Left lobe of liver (tissue), 2 donors: ENCODE data around the gene HSD17B7. TPM values are rescaled to one million over a fixed set of nuclear protein-coding genes. Genes with fewer than 3 reads are reported as not detected.
"Not testable (repeated sequence)": the region's sequence is repeated elsewhere in the genome, so short reads cannot be mapped to it uniquely, and the experiment has no call there.

Experiments
- ATAC-seq: fragments of 200-7000 bp; cut with Tn5 transposase; one replicate; pipeline ENCODE4 v1.9.1; 2020; ENCODE audit warnings: mild to moderate bottlenecking, moderate library complexity
- DNase-seq: peaks from one replicate; pipeline ENCODE4 v3.0.0-alpha.2; 2020; ENCODE audit warnings: low spot score
- total RNA-seq: library from RNA; stranded (reverse); gene quantifications from one replicate; pipeline ENCODE4 v1.2.1, GENCODE V29; 2021
- donor health status: DM: no; HTN: no; CAD: no; lungs with moderate emphysema.
- donor health status: DM: no; HTN: yes; CAD: no.

Gene HSD17B7
- total RNA-seq, 1 donor from 2014 or later: 14.6 TPM

DNA sequence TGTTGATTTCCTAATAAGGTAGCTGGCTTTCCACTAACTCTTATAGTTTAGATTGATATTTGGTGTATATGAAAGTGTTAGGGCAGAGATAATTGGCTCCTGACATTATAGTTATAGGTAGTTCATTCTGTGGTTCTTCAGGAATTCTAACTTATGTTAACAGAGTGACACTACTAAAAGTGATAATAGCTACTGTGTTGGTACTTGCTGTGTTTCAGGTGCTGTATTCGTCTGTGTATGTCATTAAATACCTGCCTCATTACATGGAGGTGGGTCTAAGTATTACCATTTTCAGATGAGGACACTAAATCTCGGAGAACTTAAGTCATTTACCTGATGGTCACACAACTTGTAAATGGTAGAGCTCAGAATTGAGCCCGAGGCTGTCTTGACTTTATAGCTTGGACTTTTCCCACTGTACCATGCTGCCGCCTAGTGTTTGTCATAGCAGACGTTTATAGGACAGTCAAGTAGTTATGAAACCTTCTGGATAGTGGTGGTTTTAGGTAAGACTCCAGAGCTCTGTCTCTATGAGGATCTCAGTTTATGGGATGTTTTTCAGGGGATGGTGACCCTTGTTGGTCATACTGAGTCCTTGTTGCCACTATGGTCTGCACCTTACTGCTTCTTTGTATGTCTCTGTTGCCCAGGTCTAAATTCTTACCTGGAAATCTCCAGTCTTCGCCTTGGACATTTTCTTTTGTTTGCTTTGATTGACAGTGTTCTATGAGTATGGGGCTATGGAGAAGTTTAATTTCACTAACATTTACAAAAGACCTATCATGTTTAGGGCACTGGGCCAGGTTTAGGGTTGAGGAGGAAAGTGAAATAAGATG, 9.7 kb downstream of the HSD17B7 start:
- ATAC-seq (peak; percentile 97), DNase-seq (peak; percentile 72)

DNA sequence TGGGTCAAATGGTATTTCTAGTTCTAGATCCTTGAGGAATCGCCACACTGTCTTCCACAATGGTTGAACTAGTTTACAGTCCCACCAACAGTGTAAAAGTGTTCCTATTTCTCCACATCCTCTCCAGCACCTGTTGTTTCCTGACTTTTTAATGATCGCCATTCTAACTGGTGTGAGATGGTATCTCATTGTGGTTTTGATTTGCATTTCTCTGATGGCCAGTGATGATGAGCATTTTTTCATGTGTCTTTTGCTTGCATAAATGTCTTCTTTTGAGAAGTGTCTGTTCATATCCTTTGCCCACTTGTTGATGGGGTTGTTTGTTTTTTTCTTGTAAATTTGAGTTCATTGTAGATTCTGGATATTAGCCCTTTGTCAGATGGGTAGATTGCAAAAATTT, 17.0 kb downstream of the HSD17B7 start:
- DNase-seq, ATAC-seq: not testable (repeated sequence)

GRCh38 chr1:162812357-162812756, 21.9 kb downstream of the HSD17B7 start:
- DNase-seq, ATAC-seq: not testable (repeated sequence)

- ATAC-seq, DNase-seq: not testable (repeated sequence)
Measured at GRCh38 chr1:162818136-162818535, 27.6 kb downstream of the HSD17B7 start.

- ATAC-seq, DNase-seq: not testable (repeated sequence)
Measured at GRCh38 chr1:162818666-162819065, 28.2 kb downstream of the HSD17B7 start.

GRCh38 chr1:162822391-162823200, 32.1 kb downstream of the HSD17B7 start:
- DNase-seq (no peak), ATAC-seq (peak; percentile 68)

DNA sequence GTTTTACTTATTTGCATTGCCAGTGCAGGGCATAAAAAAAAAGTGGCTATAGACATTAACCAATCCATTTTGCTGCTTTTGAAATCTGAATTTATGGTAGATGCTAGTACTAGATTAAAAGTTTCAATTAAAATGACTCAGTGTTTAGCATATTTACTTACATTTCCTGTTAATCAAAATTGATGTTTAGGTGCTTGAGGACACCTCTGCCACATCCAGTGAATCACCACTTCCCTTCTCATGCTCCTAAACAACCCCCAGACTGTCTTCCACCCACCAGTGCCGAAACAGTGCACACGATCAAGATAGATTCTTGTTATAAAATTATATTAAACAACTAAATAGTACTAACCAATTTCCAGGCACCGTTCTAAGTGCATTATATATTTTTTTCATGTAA, 32.7 kb downstream of the HSD17B7 start:
- DNase-seq: no peak
- ATAC-seq: no peak

DNA sequence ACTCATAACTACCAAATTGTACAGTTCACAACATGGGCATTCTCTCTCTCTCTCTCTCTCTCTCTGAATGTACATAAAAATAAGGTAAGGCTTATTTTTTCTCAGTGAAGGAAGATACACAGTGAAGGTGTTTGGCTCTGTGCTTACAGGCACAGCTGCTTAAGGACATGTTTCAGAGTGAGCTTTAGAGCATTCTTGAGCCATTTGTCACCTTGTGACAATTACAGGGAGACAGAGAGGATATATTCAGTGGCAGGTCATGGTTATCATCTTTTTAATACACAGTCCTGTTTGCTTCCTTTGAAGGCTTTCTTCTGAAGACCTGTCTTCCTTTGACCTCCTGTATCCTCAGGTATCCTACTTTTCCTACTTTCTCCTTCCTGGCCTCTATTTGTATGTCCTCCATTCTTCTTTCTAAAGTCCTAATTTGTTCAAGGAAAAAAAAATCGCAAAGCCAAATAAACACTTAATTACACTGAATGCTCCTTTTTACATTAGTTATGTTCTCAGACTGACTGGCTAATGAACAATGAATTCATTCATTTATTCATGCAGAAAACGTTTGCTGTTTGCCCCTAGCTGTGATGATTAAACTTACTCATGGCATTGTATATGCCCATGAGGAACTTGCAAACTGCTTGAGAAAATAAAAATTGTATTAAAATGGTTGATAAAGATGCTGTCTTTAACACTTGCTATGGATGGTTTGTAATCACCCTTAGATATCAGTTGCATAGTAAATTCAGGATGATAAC, 33.4 kb downstream of the HSD17B7 start:
- DNase-seq (no peak), ATAC-seq (no peak)

GRCh38 chr1:162829268-162829667, 38.8 kb downstream of the HSD17B7 start:
- no peak for DNase-seq
- ATAC-seq: no peak

DNA sequence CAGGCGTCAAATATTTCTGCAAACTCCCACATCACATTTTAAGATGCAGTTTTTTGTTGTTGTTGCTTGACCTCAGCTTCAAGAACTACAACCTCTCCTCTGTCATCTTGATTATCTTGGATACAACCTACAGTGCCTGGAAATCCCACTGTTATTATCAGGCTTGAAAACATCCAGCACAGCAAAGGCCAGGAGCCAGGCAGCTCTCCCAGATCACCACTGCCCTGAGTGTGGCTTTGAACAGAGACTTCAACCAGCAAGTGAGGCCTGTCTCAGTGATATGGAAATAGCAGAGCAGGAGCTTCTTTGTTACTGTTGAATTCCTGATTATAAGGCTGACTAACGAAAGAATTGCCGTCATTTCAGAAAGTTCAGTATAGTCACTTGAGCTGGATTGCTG, 42.0 kb downstream of the HSD17B7 start:
- DNase-seq: no peak
- no peak for ATAC-seq

DNA sequence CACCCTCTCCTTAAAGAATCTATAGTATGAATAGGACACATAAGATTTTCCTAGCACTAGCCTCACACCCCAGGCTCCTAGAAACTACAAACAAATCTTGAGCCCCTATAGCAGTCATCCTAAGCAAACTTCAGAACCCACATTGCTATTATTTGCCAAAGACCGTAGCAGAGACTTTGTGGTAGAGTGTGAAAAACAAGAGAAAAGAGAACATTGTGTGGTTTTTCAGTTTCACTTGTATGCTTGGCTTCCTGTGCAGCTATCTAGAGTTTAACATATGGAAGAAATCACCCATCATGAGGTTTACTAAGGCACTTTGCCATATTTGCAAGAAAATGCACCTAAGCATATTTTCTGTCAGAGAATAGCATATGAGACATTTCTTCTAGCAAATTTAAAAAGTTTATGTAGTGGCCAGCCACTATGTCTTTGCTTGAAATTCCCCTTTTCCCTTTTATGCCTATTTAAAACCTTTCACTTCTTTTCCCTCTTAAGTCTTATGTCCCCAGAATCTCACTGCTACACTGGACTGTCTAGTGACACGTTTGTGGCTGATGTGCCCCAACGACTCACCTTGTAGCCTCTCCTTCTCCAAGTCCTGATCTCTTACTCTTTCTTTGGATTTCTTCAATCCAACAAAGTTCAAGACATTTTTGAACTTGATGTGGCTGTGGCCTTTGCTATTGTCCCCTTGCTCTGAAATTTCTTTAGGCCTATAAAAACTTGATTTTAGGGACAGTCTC, 44.8 kb downstream of the HSD17B7 start:
- ATAC-seq (no peak), DNase-seq (no peak)

DNA sequence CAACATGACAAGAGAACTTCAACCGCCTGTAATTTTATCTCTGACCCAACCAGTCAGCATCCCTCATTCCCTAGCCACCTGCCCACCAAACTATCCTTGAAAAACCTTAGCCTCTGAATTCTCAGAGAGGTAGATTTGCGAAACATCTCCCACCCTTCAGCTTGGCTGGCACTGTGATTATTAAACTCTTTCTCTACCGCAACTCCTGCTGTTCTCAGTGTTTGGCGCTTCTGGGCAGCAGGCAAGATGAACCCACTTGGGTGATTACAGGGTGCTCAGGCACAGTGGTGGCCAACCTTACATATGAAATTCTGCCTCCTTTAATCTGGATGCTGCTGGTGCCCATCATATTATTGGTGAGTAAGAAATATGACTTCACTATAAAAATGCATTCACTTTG, 48.4 kb downstream of the HSD17B7 start:
- ATAC-seq: no peak
- no peak for DNase-seq

- ATAC-seq (no peak), DNase-seq (no peak)
Measured at GRCh38 chr1:162840250-162840839, 49.8 kb downstream of the HSD17B7 start.

- ATAC-seq: no peak
- no peak for DNase-seq
Measured at GRCh38 chr1:162844153-162844552, 53.7 kb downstream of the HSD17B7 start.

GRCh38 chr1:162846256-162847212, 56.0 kb downstream of the HSD17B7 start:
- DNase-seq (no peak), ATAC-seq (no peak)

DNA sequence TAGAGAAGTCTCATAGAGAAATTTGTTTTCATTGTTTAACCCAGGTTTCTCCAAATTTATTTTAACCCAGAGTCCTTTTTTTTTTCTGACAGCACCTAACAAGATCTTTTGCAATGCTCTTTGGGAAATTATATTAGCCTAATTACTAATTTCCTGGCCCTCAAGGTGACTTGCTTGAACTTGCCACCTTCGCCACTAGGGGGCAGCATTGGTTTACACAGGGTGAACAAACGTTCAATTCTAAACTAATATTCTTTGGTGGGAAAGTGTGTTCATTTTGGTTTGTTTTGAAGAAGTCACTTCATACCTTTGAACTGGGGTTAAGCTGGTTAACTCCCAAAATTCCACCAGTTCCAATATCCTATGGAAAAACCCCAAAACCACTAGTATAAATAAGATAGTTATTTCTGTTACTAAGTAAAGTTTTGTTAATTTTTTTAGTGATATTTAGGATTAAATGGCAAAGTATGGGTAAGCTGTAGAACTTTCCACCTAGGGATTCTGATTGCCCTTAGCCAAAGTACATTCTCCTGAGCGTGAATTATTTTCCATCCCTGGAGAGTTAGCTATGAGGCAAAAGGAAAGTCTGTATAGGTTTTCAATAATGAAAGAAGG, 57.4 kb downstream of the HSD17B7 start:
- DNase-seq: peak; percentile 69
- ATAC-seq: peak; percentile 90

DNA sequence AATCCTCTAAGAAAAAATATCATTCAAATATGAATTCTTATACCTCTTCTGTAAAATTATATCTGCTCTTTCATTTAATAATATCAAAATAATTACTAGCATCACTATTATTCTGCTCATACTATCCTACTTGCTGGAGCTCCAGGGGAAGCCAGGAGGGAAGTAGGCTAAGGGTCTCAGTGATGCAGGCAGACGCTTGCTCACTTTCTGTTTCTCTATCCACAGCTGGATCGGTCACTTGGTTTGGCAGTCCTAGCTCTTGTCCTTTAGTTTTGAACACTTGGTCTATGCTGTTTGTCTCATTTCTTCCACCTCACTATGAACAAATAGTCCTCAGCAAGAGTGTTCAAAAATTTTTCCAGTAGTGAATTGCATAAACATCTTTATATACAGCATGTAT, 59.2 kb downstream of the HSD17B7 start:
- ATAC-seq (no peak), DNase-seq (no peak)

DNA sequence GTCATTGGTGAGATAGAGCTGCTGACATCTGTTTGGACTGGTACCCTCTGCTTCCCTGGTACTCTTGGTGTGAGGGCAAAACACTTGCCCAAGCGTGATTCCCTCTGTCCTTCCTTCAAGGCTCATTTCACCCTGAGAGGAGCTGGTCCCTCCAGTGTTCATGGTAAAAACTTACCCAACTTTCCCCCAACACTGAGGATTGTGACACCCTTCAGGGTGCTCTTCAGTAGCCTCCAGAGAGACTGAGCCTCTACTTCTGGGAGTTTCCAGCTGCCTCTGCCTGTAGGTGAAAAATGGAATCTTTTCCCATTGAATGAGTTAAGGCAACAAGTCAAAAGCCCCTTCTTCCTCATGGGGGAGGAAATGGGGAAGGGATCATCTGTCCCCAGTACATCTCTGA, 60.8 kb downstream of the HSD17B7 start:
- DNase-seq (no peak), ATAC-seq (no peak)
